ENCODE measurements around the gene PTPN12. TPM values are rescaled to one million over a fixed set of nuclear protein-coding genes. Genes with fewer than 3 reads are reported as not detected.

Gene PTPN12
- total and polyA plus RNA-seq, 12 donors: 29.5 to 72.0 (median 54.1) TPM

DNA sequence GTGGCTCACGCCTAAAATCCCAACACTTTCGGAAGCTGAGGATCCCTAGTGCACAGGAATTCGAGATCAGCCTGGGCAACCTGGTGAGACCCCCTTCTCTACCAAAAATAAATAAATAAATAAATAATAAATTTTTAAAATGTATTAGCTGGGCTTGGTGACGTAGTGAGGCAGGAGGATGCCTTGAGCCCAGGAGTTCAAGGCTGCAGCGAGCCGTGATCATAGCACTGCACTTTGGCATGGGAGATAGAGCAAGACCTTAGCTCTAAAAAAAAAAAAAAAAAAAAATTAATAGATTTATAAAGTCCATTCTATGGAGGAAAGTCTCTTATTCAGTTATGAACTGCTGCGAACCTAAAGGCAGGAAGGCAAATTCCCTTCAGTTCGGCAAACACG, 1.1 kb upstream of the PTPN12 start:
- peaks cover 5 to 23% of the 10 kb centered on the region in 2 donors for H3K4me1 ChIP-seq (replicated peaks in 1 of 2)
- H3K27me3 ChIP-seq: no peaks in the 10 kb centered on the region
- intact Hi-C loops (cut with DNase I): no loop called here
- H3K4me3 ChIP-seq: peak overlapping the region in 2 of 4 donors; percentile 78 to 92
- WGBS, 4 donors: 30 to 35% (median 33%) methylated on average over 9 of the region's 9 CpGs
- peak overlapping the region; percentile 62 to 99 (median 94) for H3K27ac ChIP-seq
- peak in 6 of 7 donors; percentile 25 to 59 (median 40) for DNase-seq
- no peaks in the 10 kb centered on the region for H3K9me3 ChIP-seq (replicated peaks in 1 of 3)
- TF ChIP-seq, protein P1, sequence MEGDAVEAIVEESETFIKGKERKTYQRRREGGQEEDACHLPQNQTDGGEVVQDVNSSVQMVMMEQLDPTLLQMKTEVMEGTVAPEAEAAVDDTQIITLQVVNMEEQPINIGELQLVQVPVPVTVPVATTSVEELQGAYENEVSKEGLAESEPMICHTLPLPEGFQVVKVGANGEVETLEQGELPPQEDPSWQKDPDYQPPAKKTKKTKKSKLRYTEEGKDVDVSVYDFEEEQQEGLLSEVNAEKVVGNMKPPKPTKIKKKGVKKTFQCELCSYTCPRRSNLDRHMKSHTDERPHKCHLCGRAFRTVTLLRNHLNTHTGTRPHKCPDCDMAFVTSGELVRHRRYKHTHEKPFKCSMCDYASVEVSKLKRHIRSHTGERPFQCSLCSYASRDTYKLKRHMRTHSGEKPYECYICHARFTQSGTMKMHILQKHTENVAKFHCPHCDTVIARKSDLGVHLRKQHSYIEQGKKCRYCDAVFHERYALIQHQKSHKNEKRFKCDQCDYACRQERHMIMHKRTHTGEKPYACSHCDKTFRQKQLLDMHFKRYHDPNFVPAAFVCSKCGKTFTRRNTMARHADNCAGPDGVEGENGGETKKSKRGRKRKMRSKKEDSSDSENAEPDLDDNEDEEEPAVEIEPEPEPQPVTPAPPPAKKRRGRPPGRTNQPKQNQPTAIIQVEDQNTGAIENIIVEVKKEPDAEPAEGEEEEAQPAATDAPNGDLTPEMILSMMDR (IDR thresholded peaks at IDR 0.05): no peak
- no peak for TF ChIP-seq POLR2A (IDR thresholded peaks at IDR 0.05)
- H3K36me3 ChIP-seq (replicated peaks in 1 of 2): no peaks in the 10 kb centered on the region

GRCh38 chr7:77536413-77537135, 521 bp upstream of the PTPN12 start:
- Histone ChIP-seq H3K9me3 (replicated peaks in 1 of 3) (no peaks in the 10 kb centered on the region), H3K4me1 (replicated peaks in 1 of 2) (peaks cover 5 to 28% of the 10 kb centered on the region in 2 donors), H3K27ac (peak overlapping the region; percentile 62 to 99 (median 94)), H3K27me3 (no peaks in the 10 kb centered on the region), H3K36me3 (replicated peaks in 1 of 2) (no peaks in the 10 kb centered on the region), H3K4me3 (peak overlapping the region; percentile 60 to 92 (median 85))
- 0 to 2% (median 0%) methylated on average over 23 to 58 of the region's 58 CpGs for WGBS, 4 donors
- DNase-seq: peak; percentile 97 to 99 (median 98)
- TF ChIP-seq, protein P1 (IDR thresholded peaks at IDR 0.05): no peak
- TF ChIP-seq POLR2A (IDR thresholded peaks at IDR 0.05): peak; percentile 77 to 97
- intact Hi-C loops (cut with DNase I): no loop called here

- intact Hi-C loops (cut with DNase I): no loop called here
- Histone ChIP-seq H3K4me3 (peak overlapping the region; percentile 69 to 92 (median 73)), H3K27ac (peak overlapping the region; percentile 73 to 99 (median 92)), H3K36me3 (replicated peaks in 1 of 2) (no peaks in the 10 kb centered on the region), H3K9me3 (replicated peaks in 1 of 3) (no peaks in the 10 kb centered on the region), H3K4me1 (replicated peaks in 1 of 2) (peaks cover 10 to 41% of the 10 kb centered on the region in 2 donors), H3K27me3 (no peaks in the 10 kb centered on the region)
- peak in 6 of 7 donors; percentile 32 to 62 (median 49) for DNase-seq
- TF ChIP-seq, protein P1 (IDR thresholded peaks at IDR 0.05): no peak
- 0 to 4% (median 0%) methylated on average over 3 to 43 of the region's 43 CpGs for WGBS, 4 donors
Measured at GRCh38 chr7:77537778-77538280, 734 bp downstream of the PTPN12 start.

DNA sequence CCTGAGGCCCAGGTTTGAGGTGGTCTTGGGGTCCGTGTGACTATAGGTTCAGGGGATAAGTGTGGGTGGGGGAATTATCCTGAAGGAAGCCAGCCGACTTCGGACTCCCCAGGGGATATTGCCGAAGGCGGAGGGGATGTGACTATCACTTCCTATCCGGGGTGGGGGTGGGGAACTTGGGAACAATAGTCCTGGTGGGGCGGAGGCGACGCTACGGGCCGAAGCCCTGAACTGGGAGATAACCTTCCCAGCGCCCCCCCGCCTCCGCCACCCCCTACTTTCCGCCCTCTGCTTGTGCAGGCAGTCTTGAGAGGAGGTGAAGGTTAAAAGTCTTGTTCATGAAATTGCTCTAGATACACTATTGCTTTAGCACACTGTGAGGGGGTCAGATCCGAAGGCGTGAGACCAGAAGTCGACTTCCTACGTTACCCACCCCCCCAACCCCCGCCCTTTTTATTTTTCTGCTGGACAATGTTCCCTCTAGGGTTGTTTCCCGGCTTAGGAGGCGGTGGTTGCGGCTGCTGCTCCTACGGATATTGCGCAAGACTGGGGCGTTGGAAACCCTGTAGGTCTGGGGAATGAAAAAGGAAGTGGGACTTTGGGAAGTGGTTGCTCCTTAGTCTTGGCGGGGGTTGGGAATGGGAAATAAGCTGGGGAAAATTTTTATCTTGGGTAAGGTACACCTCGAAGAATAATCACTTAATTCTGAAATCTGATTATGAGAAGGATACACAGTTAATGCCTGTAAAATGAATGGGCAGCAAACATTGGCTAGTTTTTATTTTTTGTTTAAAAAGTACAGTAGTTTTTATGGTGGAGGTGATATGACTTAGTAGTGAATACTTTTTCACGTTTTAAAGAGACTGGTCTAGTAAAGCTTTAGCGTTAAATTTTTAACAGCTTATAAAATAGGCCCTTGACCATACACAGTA, 1.5 kb downstream of the PTPN12 start:
- H3K4me3 ChIP-seq: peak overlapping the region; percentile 69 to 92 (median 73)
- no peaks in the 10 kb centered on the region for H3K36me3 ChIP-seq (replicated peaks in 1 of 2)
- H3K27me3 ChIP-seq: no peaks in the 10 kb centered on the region
- no peak for TF ChIP-seq POLR2A (IDR thresholded peaks at IDR 0.05)
- TF ChIP-seq, protein P1 (IDR thresholded peaks at IDR 0.05): no peak
- WGBS, 4 donors: 1 to 3% (median 2%) methylated on average over 20 to 30 of the region's 30 CpGs
- intact Hi-C loops (cut with DNase I): no loop called here
- peak overlapping the region; percentile 73 to 99 (median 92) for H3K27ac ChIP-seq
- no peaks in the 10 kb centered on the region for H3K9me3 ChIP-seq (replicated peaks in 1 of 3)
- peak; percentile 78 to 93 (median 90) for DNase-seq
- peaks cover 10 to 46% of the 10 kb centered on the region in 2 donors for H3K4me1 ChIP-seq (replicated peaks in 1 of 2)
